Right cardiac atrium (tissue), 5 donors: ENCODE data around the gene SAA1. TPM values are rescaled to one million over a fixed set of nuclear protein-coding genes. Genes with fewer than 3 reads are reported as not detected.
"Not testable (repeated sequence)": the region's sequence is repeated elsewhere in the genome, so short reads cannot be mapped to it uniquely, and the experiment has no call there.

Experiments
- ATAC-seq, 2 donors: fragments of 200-7000 bp; cut with Tn5 transposase; one replicate each; pipeline versions ENCODE4 v1.8.0 to v1.9.1; 2020; ENCODE audit warnings: moderate library complexity in 2 of 2, mild to moderate bottlenecking in 1 of 2
- DNase-seq, 3 donors: peaks; one replicate each; pipeline ENCODE4 v3.0.0-alpha.2; 2020
- H3K27ac ChIP-seq: one replicate; pipeline ENCODE4 v1.5.1; 2013; ENCODE audit warnings: mild to moderate bottlenecking, low read length, control low read depth, moderate library complexity
- H3K27me3 ChIP-seq: one replicate; pipeline ENCODE4 v1.6.1; 2013; ENCODE audit not compliant: control insufficient read depth, insufficient read depth
- H3K4me1 ChIP-seq: one replicate; pipeline ENCODE4 v1.6.1; 2013; ENCODE audit warnings: low read length; ENCODE audit not compliant: control insufficient read depth, insufficient read depth
- H3K4me3 ChIP-seq: one replicate; pipeline ENCODE4 v1.5.1; 2013; ENCODE audit warnings: low read length, control low read depth
- H3K9me3 ChIP-seq: one replicate; pipeline ENCODE4 v1.6.1; 2013; ENCODE audit warnings: low read length; ENCODE audit not compliant: control insufficient read depth
- WGBS: extraction: QIAGEN DNeasy Blood & Tissue Kit; methylation state at CpG from one replicate; pipeline ENCODE4 v1.1.7; 2013; 5-methylcytosine and 5-hydroxymethylcytosine counted together
- intact Hi-C, 4 donors: fragments of 100-400 bp; cut with DNase I; formaldehyde crosslinking; loops; one replicate each; pipeline versions ENCODE4 v1.11.0 to v1.14.0; 2022 to 2023
- polyA plus RNA-seq: library from polyadenylated mRNA; stranded (reverse); fragments of 200-250 nt; gene quantifications from one replicate; pipeline ENCODE4 v1.2.3, GENCODE V29; 2013
- total RNA-seq, 4 donors: library from RNA; stranded (reverse); fragmentation: NEBNext Ultra II Directional; extraction: Animal tissue kit (Norgen Biotek cat#: 25700); gene quantifications; one replicate each; pipeline ENCODE4 v1.2.1, GENCODE V29; 2021
- donor health status: healthy with polysubstance abuse.
- donor health status: DM: no; HTN: yes; CAD: no.
- donor health status: DM: no; HTN: no; CAD: no.
- donor health status: DM: no; HTN: yes; CAD: no; lungs with severe emphysema.
- donor health status: DM: yes; HTN: yes; CAD: no.

The SAA1 gene
- total and polyA plus RNA-seq, 5 donors = 2.2 to 106 (median 13.6) TPM; not detected in 1

DNA sequence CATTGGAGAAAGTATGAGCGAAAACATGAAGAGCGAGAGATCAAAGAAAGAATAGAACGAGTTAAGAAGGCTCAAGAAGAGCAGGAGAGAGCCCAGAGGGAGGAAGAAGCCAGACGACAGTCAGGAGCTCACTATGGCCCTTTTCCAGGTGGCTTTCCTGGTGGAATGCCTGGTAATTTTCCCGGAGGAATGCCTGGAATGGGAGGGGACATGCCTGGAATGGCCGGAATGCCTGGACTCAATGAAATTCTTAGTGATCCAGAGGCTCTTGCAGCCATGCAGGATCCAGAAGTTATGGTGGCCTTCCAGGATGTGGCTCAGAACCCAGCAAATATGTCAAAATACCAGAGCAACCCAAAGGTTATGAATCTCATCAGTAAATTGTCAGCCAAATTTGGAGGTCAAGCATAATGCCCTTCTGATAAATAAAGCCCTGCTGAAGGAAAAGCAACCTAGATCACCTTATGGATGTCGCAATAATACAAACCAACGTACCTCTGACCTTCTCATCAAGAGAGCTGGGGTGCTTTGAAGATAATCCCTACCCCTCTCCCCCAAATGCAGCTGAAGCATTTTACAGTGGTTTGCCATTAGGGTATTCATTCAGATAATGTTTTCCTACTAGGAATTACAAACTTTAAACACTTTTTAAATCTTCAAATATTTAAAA is 3.2 kb upstream of the SAA1 start:
- H3K9me3 ChIP-seq, H3K4me3 ChIP-seq, H3K27ac ChIP-seq, ATAC-seq, intact Hi-C loops, H3K27me3 ChIP-seq, DNase-seq, H3K4me1 ChIP-seq: not testable (repeated sequence)
- 68% methylated on average over 8 of the region's 8 CpGs for WGBS

- intact Hi-C loops = no loop called here
- Histone ChIP-seq H3K4me3 (no peak overlapping the region), H3K9me3 (no peaks in the 10 kb centered on the region), H3K27ac (no peak overlapping the region), H3K4me1 (peaks cover 2% of the 10 kb centered on the region), H3K27me3 (no peaks in the 10 kb centered on the region)
- no peak for ATAC-seq
- 75% methylated on average over 4 of the region's 4 CpGs for WGBS
- no peak for DNase-seq
These were observed 2.0 kb upstream of the SAA1 start for GRCh38 chr11:18264035-18264434.

DNA sequence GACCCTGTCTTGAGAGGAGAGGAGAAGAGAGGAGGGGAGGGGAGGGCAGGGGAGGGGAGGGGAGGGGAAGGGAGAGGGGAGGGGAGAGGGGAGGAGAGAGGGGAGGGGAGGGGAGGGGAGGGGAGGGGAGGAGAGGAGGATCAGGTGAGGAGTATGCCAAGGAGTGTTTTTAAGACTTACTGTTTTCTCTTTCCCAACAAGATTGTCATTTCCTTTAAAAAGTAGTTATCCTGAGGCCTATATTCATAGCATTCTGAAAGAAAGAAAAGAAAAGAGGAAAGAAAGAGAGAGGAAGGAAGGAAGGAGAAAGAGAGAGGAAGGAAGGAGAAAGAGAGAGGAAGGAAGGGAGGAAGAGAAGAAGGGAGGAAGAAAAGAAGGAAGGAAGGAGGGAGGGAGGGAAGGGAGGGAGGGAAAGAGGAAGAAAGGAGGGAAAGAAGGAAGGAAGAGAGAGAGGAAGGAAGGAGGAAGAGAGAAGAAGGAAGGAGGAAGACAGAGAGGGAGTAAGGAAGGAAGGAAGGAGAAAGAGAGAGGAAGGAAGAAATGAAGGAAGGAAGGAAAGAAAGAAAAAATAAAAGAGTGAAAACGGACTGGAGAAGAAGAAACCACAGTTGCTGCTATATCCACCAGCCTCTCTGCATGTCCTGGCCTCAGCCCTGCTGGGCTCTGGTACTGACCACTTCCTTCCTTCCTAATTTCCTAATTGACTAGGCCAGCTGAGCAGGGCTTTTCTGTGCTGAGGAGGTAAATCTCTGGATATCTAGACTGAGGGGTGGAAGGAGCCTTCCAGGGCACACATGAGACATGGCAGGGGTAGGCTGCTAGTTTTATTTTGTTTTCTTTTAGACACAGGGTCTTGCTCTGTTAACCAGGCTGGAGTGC is 1.1 kb upstream of the SAA1 start:
- H3K4me1 ChIP-seq = peaks cover 2% of the 10 kb centered on the region
- no peaks in the 10 kb centered on the region for H3K27me3 ChIP-seq
- ATAC-seq (peak in 1 of 2 donors; percentile 29), DNase-seq (no peak)
- H3K27ac ChIP-seq = no peak overlapping the region
- H3K9me3 ChIP-seq = no peaks in the 10 kb centered on the region
- WGBS = 56% methylated on average over 1 of the region's 1 CpG
- intact Hi-C loops = no loop called here
- H3K4me3 ChIP-seq = no peak overlapping the region

DNA sequence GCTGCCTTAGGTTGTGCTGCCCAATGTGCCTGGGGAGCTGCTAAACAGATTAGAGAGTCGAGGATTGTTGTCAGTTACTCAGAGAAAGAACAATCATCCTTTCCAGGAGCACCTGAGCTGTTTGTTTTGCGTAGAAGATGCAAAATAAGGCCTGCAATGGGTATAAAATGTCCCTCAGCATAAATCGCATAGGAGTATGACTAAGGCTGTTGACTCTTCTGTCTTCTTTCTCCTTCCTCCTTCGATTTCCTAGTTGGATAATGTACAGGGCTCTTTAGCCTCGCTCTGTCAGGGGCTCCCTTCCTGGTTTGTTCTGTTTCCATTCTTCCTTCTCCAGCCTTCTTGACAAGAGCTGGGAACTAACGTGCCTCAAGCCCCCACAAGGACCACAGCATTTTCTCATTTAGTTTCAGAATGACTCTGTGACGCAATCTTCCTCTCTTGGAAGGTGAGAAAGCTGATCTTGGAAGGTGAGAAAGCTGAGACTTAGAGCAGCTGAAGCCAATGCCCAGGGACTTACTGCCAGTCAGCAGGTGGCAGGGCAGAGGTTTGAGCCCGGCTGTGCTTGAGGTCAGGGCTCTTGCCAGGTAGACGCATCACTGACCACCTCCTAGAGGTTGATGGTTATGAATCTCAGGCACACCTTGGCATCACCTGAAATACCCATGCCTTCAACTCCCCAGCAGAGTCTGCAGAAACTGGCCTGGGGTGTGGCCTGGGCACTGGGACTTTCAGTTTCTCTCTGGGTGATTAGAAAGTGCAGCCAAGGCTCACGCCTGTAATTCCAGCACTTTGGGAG is 1.5 kb downstream of the SAA1 start:
- DNase-seq, intact Hi-C loops, H3K4me3 ChIP-seq, ATAC-seq, H3K27me3 ChIP-seq, H3K4me1 ChIP-seq, H3K9me3 ChIP-seq, H3K27ac ChIP-seq: not testable (repeated sequence)
- WGBS = 80% methylated on average over 6 of the region's 10 CpGs

DNA sequence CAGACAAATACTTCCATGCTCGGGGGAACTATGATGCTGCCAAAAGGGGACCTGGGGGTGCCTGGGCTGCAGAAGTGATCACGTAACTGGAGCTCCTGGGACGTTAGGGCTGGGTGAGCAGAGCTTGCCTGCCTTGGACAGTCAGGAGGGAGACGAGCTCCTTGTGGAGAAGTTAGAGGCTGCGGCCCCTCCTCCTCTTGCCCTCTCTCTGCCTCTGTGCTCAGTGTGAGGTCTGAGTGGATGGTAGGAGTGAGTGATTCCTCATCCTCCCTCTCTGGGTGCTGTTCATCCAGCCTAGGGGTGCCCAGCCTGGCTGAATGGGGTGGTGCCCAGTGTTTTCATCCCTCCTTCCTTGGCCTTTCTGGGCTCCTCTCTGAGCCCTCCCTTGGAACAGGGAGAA is 3.2 kb downstream of the SAA1 start:
- ATAC-seq = peak in 1 of 2 donors; percentile 27
- H3K4me1 ChIP-seq, H3K9me3 ChIP-seq, intact Hi-C loops, H3K4me3 ChIP-seq, DNase-seq, H3K27me3 ChIP-seq, H3K27ac ChIP-seq: not testable (repeated sequence)
- 69% methylated on average over 3 of the region's 5 CpGs for WGBS

DNA sequence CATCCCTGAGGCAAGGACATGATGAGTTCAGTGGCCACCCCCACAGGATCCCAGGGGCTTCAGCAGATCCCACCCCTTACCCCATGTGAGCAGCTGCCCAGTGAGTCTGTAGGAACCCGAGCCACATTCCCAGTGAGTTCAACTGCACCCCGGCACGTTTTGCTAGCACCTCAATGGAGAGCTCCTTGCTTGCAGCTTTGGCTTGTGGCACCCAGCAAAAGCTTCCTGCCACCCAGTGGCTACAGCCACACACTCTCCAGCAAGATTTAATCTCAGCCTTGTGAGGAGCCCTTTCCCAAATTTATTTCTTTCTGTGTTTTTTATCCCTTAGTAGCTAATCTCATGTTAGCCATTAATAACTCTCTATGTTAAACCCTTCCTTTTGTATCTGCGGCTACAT is 4.0 kb downstream of the SAA1 start:
- H3K4me3 ChIP-seq = no peak overlapping the region
- intact Hi-C loops = no loop called here
- WGBS = 75% methylated on average over 4 of the region's 4 CpGs
- peaks cover 2% of the 10 kb centered on the region for H3K4me1 ChIP-seq
- H3K9me3 ChIP-seq = no peaks in the 10 kb centered on the region
- H3K27me3 ChIP-seq = no peaks in the 10 kb centered on the region
- DNase-seq (no peak), ATAC-seq (no peak)
- H3K27ac ChIP-seq = no peak overlapping the region

DNA sequence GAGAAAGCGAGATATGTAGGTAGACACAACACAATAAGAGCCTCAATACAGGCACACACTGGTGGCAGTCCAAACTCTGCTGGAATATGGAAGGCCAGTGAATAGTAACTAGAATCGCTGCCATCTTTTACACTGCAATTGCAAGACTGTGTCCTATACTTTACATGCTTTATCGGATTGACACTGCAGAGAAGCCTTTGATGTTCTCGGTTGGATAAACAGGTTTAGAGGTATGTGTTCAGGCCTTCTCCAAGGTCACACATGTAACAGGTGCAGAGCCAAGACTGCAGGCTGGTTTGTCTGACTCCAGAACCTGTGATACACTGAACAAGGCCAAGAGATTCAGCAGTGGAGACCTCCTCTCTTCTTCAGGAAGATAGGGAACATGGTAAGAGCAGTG is 5.1 kb downstream of the SAA1 start:
- H3K27me3 ChIP-seq = no peaks in the 10 kb centered on the region
- 71% methylated on average over 4 of the region's 4 CpGs for WGBS
- ATAC-seq (no peak), DNase-seq (no peak)
- H3K4me1 ChIP-seq = no peaks in the 10 kb centered on the region
- no peak overlapping the region for H3K27ac ChIP-seq
- H3K9me3 ChIP-seq = no peaks in the 10 kb centered on the region
- no peak overlapping the region for H3K4me3 ChIP-seq
- intact Hi-C loops = no loop called here

GRCh38 chr11:18277565-18278271 is 11.7 kb downstream of the SAA1 start:
- Histone ChIP-seq H3K4me3 (no peak overlapping the region), H3K27ac (no peak overlapping the region), H3K4me1 (no peaks in the 10 kb centered on the region), H3K27me3 (no peaks in the 10 kb centered on the region), H3K9me3 (no peaks in the 10 kb centered on the region)
- WGBS = 83% methylated on average over 5 of the region's 5 CpGs
- intact Hi-C loops = no loop called here
- DNase-seq (no peak), ATAC-seq (peak; percentile 45 to 64)

DNA sequence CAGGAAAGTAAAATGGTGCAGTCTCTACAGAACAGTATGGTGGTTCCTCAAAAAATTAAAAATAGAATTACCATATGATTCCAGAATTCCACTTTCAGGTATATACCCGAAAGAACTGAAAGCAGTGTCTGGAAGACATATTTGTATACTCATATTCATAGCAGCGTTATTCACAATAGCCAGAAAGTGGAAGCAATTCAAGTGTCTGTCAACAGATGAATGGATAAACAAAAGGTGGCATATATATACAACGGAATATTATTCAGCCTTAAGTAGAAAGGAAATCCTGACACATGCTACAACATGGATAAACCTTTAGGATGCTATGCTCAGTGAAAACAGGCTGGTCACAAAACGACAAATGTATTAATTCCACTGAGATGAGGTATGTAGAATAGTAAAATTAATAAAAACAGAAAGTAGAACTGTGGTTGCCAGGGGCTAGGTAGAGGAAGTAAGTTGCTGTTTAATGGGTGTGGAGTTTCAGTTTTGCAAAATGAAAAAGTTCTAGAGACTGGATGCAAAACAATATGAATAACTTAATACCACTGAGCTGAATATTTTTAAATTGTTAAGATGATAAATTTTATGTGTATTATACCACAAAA is 14.5 kb downstream of the SAA1 start:
- ATAC-seq = no peak
- intact Hi-C loops = no loop called here
- Histone ChIP-seq H3K27ac (no peak overlapping the region), H3K4me1 (no peaks in the 10 kb centered on the region), H3K9me3 (no peaks in the 10 kb centered on the region), H3K4me3 (no peak overlapping the region), H3K27me3 (no peaks in the 10 kb centered on the region)
- no peak for DNase-seq
- 83% methylated on average over 4 of the region's 4 CpGs for WGBS

DNA sequence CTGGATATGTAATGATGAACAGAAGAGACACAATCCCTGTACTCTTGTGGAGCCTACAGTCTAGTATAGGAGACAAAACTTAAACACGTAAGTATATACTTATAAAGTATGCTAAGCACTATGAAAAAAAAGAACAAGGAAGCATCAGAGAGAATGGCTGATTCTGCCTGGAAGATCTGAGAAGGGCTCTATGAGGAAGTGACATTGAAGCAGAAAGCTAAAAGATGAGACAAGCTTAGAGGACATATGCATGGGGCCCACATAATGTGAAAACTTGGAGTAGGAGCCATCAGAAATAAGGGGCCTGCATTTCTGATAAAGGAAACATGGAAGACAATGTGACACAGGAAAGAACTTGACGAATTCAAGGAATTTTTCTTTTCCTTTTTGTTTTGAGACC is 16.6 kb downstream of the SAA1 start:
- ATAC-seq (no peak), DNase-seq (no peak)
- intact Hi-C loops = no loop called here
- Histone ChIP-seq H3K27me3 (no peaks in the 10 kb centered on the region), H3K27ac (no peak overlapping the region), H3K4me3 (no peak overlapping the region), H3K9me3 (no peaks in the 10 kb centered on the region), H3K4me1 (no peaks in the 10 kb centered on the region)
- WGBS = 87% methylated on average over 2 of the region's 2 CpGs
